ENCODE measurements around the gene FASN. TPM values are rescaled to one million over a fixed set of nuclear protein-coding genes. Genes with fewer than 3 reads are reported as not detected.
A peak's percentile ranks its signal among the peaks of the same experiment; 100 is the strongest.

The FASN gene
- total and polyA plus RNA-seq, 2 of the 13 experiments (the other 11 are each of a cell fraction or from before 2014, with no cell fraction given) = 51.7 to 101 TPM

GRCh38 chr17:82101767-82102679 lies 4.0 kb upstream of the FASN start (continued):
- TF ChIP-seq, protein P1, sequence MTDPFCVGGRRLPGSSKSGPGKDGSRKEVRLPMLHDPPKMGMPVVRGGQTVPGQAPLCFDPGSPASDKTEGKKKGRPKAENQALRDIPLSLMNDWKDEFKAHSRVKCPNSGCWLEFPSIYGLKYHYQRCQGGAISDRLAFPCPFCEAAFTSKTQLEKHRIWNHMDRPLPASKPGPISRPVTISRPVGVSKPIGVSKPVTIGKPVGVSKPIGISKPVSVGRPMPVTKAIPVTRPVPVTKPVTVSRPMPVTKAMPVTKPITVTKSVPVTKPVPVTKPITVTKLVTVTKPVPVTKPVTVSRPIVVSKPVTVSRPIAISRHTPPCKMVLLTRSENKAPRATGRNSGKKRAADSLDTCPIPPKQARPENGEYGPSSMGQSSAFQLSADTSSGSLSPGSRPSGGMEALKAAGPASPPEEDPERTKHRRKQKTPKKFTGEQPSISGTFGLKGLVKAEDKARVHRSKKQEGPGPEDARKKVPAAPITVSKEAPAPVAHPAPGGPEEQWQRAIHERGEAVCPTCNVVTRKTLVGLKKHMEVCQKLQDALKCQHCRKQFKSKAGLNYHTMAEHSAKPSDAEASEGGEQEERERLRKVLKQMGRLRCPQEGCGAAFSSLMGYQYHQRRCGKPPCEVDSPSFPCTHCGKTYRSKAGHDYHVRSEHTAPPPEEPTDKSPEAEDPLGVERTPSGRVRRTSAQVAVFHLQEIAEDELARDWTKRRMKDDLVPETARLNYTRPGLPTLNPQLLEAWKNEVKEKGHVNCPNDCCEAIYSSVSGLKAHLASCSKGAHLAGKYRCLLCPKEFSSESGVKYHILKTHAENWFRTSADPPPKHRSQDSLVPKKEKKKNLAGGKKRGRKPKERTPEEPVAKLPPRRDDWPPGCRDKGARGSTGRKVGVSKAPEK (CRISPR knock-in tag; IDR thresholded peaks at IDR 0.05; ENCODE audit: borderline replicate concordance) = peak; percentile 31; the same call in 1 of the 2 replicates
- TF ChIP-seq ZNF713 (CRISPR knock-in tag; IDR thresholded peaks at IDR 0.05) = 0 out of 2 replicates have a peak, but pooled peaks have one; percentile 41
- no peak for TF ChIP-seq ZNF850 (CRISPR knock-in tag; conservative IDR thresholded peaks at IDR 0.05)
- TF ChIP-seq ZNF513 (CRISPR knock-in tag; conservative IDR thresholded peaks at IDR 0.05) = peak; percentile 61; the same call in 1 of the 2 replicates
- no peak for TF ChIP-seq ZNF780A (CRISPR knock-in tag; IDR thresholded peaks at IDR 0.05)
- peak; percentile 13; the same call in 1 of the 2 replicates for TF ChIP-seq ZNF543 (CRISPR knock-in tag; IDR thresholded peaks at IDR 0.05)
- TF ChIP-seq NFYC (CRISPR knock-in tag; IDR thresholded peaks at IDR 0.05) = peak; percentile 54
- TF ChIP-seq TOPORS (CRISPR knock-in tag; IDR thresholded peaks at IDR 0.05) = no peak
- no peak for TF ChIP-seq ZNF598 (CRISPR knock-in tag; IDR thresholded peaks at IDR 0.05; ENCODE audit: borderline replicate concordance)
- peak; percentile 70 for TF ChIP-seq KMT2B (CRISPR knock-in tag; IDR thresholded peaks at IDR 0.05)
- TF ChIP-seq RNF2 (conservative IDR thresholded peaks at IDR 0.05; ENCODE audit: low read depth) = 0 out of 2 replicates have a peak, but pooled peaks have one; percentile 61
- TF ChIP-seq ZMYM3 (CRISPR knock-in tag; IDR thresholded peaks at IDR 0.05) = no peak
- peak; percentile 78; the same call in 1 of the 2 replicates for TF ChIP-seq ZNF644 (CRISPR knock-in tag; IDR thresholded peaks at IDR 0.05; ENCODE audit: low read depth)
- no peak for TF ChIP-seq ZFP36L2 (CRISPR knock-in tag; IDR thresholded peaks at IDR 0.05)
- peak; percentile 85 for TF ChIP-seq TAF1 (CRISPR knock-in tag; IDR thresholded peaks at IDR 0.05)
- no peak for TF ChIP-seq CREB1 (IDR thresholded peaks at IDR 0.05)
- no peak for TF ChIP-seq CREB1 (CRISPR knock-in tag; IDR thresholded peaks at IDR 0.05)
- 0 out of 2 replicates have a peak, but pooled peaks have one; percentile 57 for TF ChIP-seq ZNF205 (CRISPR knock-in tag; IDR thresholded peaks at IDR 0.05)
- peak; percentile 87 for TF ChIP-seq MAZ (IDR thresholded peaks at IDR 0.05; ENCODE audit: borderline replicate concordance, low read depth, low read length)
- TF ChIP-seq MAZ (CRISPR knock-in tag; IDR thresholded peaks at IDR 0.05; ENCODE audit: low read depth) = peak; percentile 97
- no peak for TF ChIP-seq TEAD2 (CRISPR knock-in tag; IDR thresholded peaks at IDR 0.05)
- no peak; the same call in 1 of the 2 replicates for TF ChIP-seq ZNF12 (CRISPR knock-in tag; IDR thresholded peaks at IDR 0.05)
- TF ChIP-seq SRF (IDR thresholded peaks at IDR 0.05; ENCODE audit: low read depth, low read length) = no peak
- TF ChIP-seq NRL (CRISPR knock-in tag; IDR thresholded peaks at IDR 0.05; ENCODE audit: borderline replicate concordance) = peak; percentile 91

All from HepG2 (cell line).